ENCODE results near the gene CCT6B.

The CCT6B gene

GRCh38 chr17:34961093-34961911 lies at the start of gene CCT6B, which contains the start of gene ZNF830:
TSS of gene CCT6B (minus strand) at chr17:34961460. CDS start at chr17:34961393, 67 bp downstream.
TSS of gene ZNF830 (plus strand) at chr17:34961540. CDS start at chr17:34961567, 27 bp downstream.
- no peak for TF ChIP-seq CTCF (IDR thresholded peaks at IDR 0.05; ENCODE audit: low read depth, low read length)

GRCh38 chr17:35010093-35010492 lies 48.8 kb upstream of the CCT6B start:
- no peak for DNase-seq (ENCODE audit: low read depth in 2 of 2)
- H3K4me3 ChIP-seq (replicated peaks in 1 of 2; ENCODE audit: low read depth in 2 of 2, low read length in 2 of 2): no peak overlapping the region
- no peak for TF ChIP-seq CTCF (IDR thresholded peaks at IDR 0.05; ENCODE audit: low read depth, low read length)

More at GRCh38 chr17:34961093-34961911, at the start of gene CCT6B, which contains the start of gene ZNF830:
- peak within 1 kb of the TSS; percentile 94 to 99 for H3K4me3 ChIP-seq (replicated peaks in 1 of 2; ENCODE audit: low read depth in 2 of 2, low read length in 2 of 2)
- DNase-seq (ENCODE audit: low read depth in 2 of 2): peak; percentile 96 to 97

GRCh38 chr17:35006961-35007360 lies 45.7 kb upstream of the CCT6B start:
- no peak for TF ChIP-seq CTCF (IDR thresholded peaks at IDR 0.05; ENCODE audit: low read depth, low read length)
- no peak for DNase-seq (ENCODE audit: low read depth in 2 of 2)
- no peak overlapping the region for H3K4me3 ChIP-seq (replicated peaks in 1 of 2; ENCODE audit: low read depth in 2 of 2, low read length in 2 of 2)

- TF ChIP-seq CTCF (IDR thresholded peaks at IDR 0.05; ENCODE audit: low read depth, low read length): no peak
- no peak for DNase-seq (ENCODE audit: low read depth in 2 of 2)
- H3K4me3 ChIP-seq (replicated peaks in 1 of 2; ENCODE audit: low read depth in 2 of 2, low read length in 2 of 2): no peak overlapping the region
Observed at GRCh38 chr17:35006345-35006744, 45.1 kb upstream of the CCT6B start.

GRCh38 chr17:35003778-35004177 lies 42.5 kb upstream of the CCT6B start:
- no peak for TF ChIP-seq CTCF (IDR thresholded peaks at IDR 0.05; ENCODE audit: low read depth, low read length)
- no peak overlapping the region for H3K4me3 ChIP-seq (replicated peaks in 1 of 2; ENCODE audit: low read depth in 2 of 2, low read length in 2 of 2)
- DNase-seq (ENCODE audit: low read depth in 2 of 2): no peak

- peak; percentile 30 to 66 for DNase-seq (ENCODE audit: low read depth in 2 of 2)
- H3K4me3 ChIP-seq (replicated peaks in 1 of 2; ENCODE audit: low read depth in 2 of 2, low read length in 2 of 2): no peak overlapping the region
- no peak for TF ChIP-seq CTCF (IDR thresholded peaks at IDR 0.05; ENCODE audit: low read depth, low read length)
Observed at GRCh38 chr17:35002876-35003551, 41.8 kb upstream of the CCT6B start.
